KG1 (cell line): ENCODE data around the gene TCF3.

ENCODE experiments used
- DNase-seq: peaks from one replicate; lab custom pipeline; 2025; lab: John Stamatoyannopoulos, UW

The TCF3 gene

DNA sequence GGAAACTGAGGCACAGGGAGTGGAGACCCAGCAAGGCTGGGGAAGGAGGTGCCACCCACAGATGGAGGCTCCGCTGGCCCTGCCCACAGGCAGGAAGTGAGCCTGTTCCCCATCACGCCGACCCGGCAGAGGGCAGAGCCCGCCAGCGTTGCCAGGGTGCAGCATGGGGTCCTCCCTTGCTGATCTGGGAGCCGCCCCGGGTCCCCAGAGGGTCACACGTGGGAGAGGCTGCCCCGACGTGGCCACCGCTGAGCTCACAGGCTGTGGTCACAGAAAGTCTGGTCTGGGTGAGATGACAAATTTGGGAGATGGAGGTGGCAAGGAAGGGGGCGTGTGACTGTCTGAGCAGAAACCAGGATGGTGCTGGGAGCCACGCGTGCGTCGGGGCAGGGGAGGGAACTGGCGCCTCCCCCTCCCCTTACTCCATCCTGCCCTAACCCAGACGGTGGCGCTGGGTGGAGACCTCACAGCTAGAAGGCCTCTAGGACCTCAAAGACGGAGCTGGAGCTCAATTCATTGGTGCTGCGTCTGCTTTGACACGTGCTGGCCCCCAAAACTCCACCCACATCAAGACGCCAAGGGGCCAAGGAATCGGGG, 92.0 kb downstream of the TCF3 start:
- no peak for DNase-seq
